HL-60 (cell line): Measurements from ENCODE around the gene CPED1.

ENCODE experiments used
- DNase-seq, 2 experiments: peaks; one replicate each; pipeline ENCODE4 v3.0.0-alpha.2; 2010 to 2020; ENCODE audit warnings: low read depth in 1 of 2, low spot score in 1 of 2
- H3K27ac ChIP-seq: fragments of 250-450 bp; sonication (Bioruptor Pico); replicated peaks from 2 replicates; pipeline ENCODE4 v1.5.1; 2020; ENCODE audit warnings: mild to moderate bottlenecking, moderate library complexity
- H3K27me3 ChIP-seq: fragments of 250-450 bp; sonication (Bioruptor Pico); 2 replicates; pipeline ENCODE4 v1.5.1; 2021; ENCODE audit warnings: mild to moderate bottlenecking, moderate library complexity; ENCODE audit not compliant: insufficient read depth, poor library complexity, severe bottlenecking
- H3K4me3 ChIP-seq: replicated peaks from 2 replicates; pipeline ENCODE4 v1.5.1; 2011; ENCODE audit warnings: mild to moderate bottlenecking, control low read depth, low read length; ENCODE audit not compliant: insufficient read depth
- CTCF ChIP-seq: IDR thresholded peaks from one replicate; pipeline ENCODE4 v1.5.1; 2011; ENCODE audit warnings: low read length, control low read depth, inconsistent platforms; ENCODE audit not compliant: insufficient read depth
- GABPA ChIP-seq: IDR thresholded peaks from 2 replicates; pipeline ENCODE4 v1.6.1; 2012; ENCODE audit warnings: low read depth
- POLR2AphosphoS5 ChIP-seq: IDR thresholded peaks from 2 replicates; pipeline ENCODE4 v1.6.1; 2012; ENCODE audit warnings: low read depth
- REST ChIP-seq: IDR thresholded peaks from 2 replicates; pipeline ENCODE4 v1.6.1; 2012; ENCODE audit warnings: low read depth; ENCODE audit not compliant: insufficient replicate concordance
- SPI1 ChIP-seq: IDR thresholded peaks from 2 replicates; pipeline ENCODE4 v1.6.1; 2012; ENCODE audit warnings: low read depth, mild to moderate bottlenecking, borderline replicate concordance

The CPED1 gene

GRCh38 chr7:121344093-121344492 lies 355.6 kb downstream of the CPED1 start:
- no peak for TF ChIP-seq GABPA
- TF ChIP-seq POLR2AphosphoS5, result no peak
- TF ChIP-seq CTCF, result no peak
- TF ChIP-seq SPI1, result no peak
- TF ChIP-seq REST, result no peak
- no peak for DNase-seq
- no peaks in the 10 kb centered on the region for H3K27me3 ChIP-seq
- H3K4me3 ChIP-seq, result no peak overlapping the region
- H3K27ac ChIP-seq, result no peak overlapping the region

- no peak overlapping the region for H3K27ac ChIP-seq
- DNase-seq, result no peak
Observed at GRCh38 chr7:121344497-121344896, 356.0 kb downstream of the CPED1 start.

More at GRCh38 chr7:121344497-121344896, 356.0 kb downstream of the CPED1 start:
- no peak for TF ChIP-seq POLR2AphosphoS5
- no peak for TF ChIP-seq SPI1
- TF ChIP-seq CTCF, result no peak
- no peak for TF ChIP-seq GABPA
- TF ChIP-seq REST, result no peak
- H3K4me3 ChIP-seq, result no peak overlapping the region
- no peaks in the 10 kb centered on the region for H3K27me3 ChIP-seq
